GM23338 (cell line): ENCODE data around the gene ZDHHC8. TPM values are rescaled to one million over a fixed set of nuclear protein-coding genes. Genes with fewer than 3 reads are reported as not detected.

Experiments used
- ATAC-seq: fragments of 200-7000 bp; cut with Tn5 transposase; 3 replicates; pipeline ENCODE4 v1.9.1; 2020
- DNase-seq: peaks from one replicate; pipeline ENCODE4 v3.0.0-alpha.2; 2015; ENCODE audit warnings: low spot score
- H2AFZ ChIP-seq: fragments of 200-600 bp; sonication (generic); 2 replicates; pipeline ENCODE4 v1.8.0; 2016; ENCODE audit warnings: antibody characterized with exemption, mild to moderate bottlenecking, moderate library complexity
- H3F3A ChIP-seq: fragments of 200-600 bp; sonication (generic); replicated peaks from 2 replicates; pipeline ENCODE4 v1.8.0; 2017; ENCODE audit warnings: antibody characterized with exemption, mixed run types, low read depth
- H3K27ac ChIP-seq: fragments of 200-600 bp; sonication (generic); 2 replicates; pipeline ENCODE4 v1.6.1; 2016; ENCODE audit warnings: low read depth
- H3K27me3 ChIP-seq: fragments of 200-600 bp; sonication (generic); 2 replicates; pipeline ENCODE4 v1.8.0; 2016; ENCODE audit warnings: mild to moderate bottlenecking, mixed run types, moderate library complexity; ENCODE audit not compliant: insufficient read depth
- H3K36me3 ChIP-seq: fragments of 200-600 bp; sonication (generic); 2 replicates; pipeline ENCODE4 v1.8.0; 2016; ENCODE audit warnings: mild to moderate bottlenecking; ENCODE audit not compliant: insufficient read depth
- H3K4me1 ChIP-seq: fragments of 200-600 bp; sonication (generic); 2 replicates; pipeline ENCODE4 v1.8.0; 2016; ENCODE audit warnings: mild to moderate bottlenecking, moderate library complexity; ENCODE audit not compliant: insufficient read depth
- H3K4me2 ChIP-seq: fragments of 200-600 bp; sonication (generic); 2 replicates; pipeline ENCODE4 v1.7.1; 2017; ENCODE audit warnings: mixed run types
- H3K4me3 ChIP-seq: fragments of 200-600 bp; sonication (generic); 2 replicates; pipeline ENCODE4 v1.6.1; 2016; ENCODE audit warnings: mixed run types
- H3K79me2 ChIP-seq: fragments of 200-600 bp; sonication (generic); replicated peaks from 2 replicates; pipeline ENCODE4 v1.8.0; 2017; ENCODE audit warnings: mild to moderate bottlenecking; ENCODE audit not compliant: insufficient read depth
- H3K9me2 ChIP-seq: fragments of 200-600 bp; sonication (generic); 2 replicates; pipeline ENCODE4 v1.8.0; 2017; ENCODE audit not compliant: insufficient read depth
- H4K20me1 ChIP-seq: fragments of 200-600 bp; sonication (generic); replicated peaks from 2 replicates; pipeline ENCODE4 v1.8.0; 2017; ENCODE audit warnings: mild to moderate bottlenecking; ENCODE audit not compliant: insufficient read depth
- H3K27ac Mint-ChIP-seq: 2 replicates; pipeline ENCODE4 v1.8.0; 2020; ENCODE audit warnings: inconsistent platforms, mild to moderate bottlenecking, moderate library complexity, mixed read lengths
- H3K27me3 Mint-ChIP-seq: 3 replicates; pipeline ENCODE4 v1.8.0; 2022; ENCODE audit warnings: low read depth, mild to moderate bottlenecking, moderate library complexity, mixed read lengths, inconsistent platforms; ENCODE audit not compliant: insufficient read depth, poor library complexity
- H3K36me3 Mint-ChIP-seq: 3 replicates; pipeline ENCODE4 v1.8.0; 2021; ENCODE audit warnings: low read depth, mild to moderate bottlenecking, inconsistent platforms, moderate library complexity, mixed read lengths
- H3K4me1 Mint-ChIP-seq: 3 replicates; pipeline ENCODE4 v1.8.0; 2020; ENCODE audit warnings: mild to moderate bottlenecking, inconsistent platforms, mixed read lengths
- H3K4me3 Mint-ChIP-seq: 3 replicates; pipeline ENCODE4 v1.8.0; 2021; ENCODE audit warnings: moderate library complexity, mild to moderate bottlenecking, inconsistent platforms, mixed read lengths
- H3K9me3 Mint-ChIP-seq: 3 replicates; pipeline ENCODE4 v1.8.0; 2020; ENCODE audit warnings: moderate library complexity, mild to moderate bottlenecking, inconsistent platforms, mixed read lengths
- CREB1 ChIP-seq: fragments of 250-450 bp; sonication (Bioruptor Pico); IDR thresholded peaks from 2 replicates; pipeline ENCODE4 v1.5.0; 2020; ENCODE audit warnings: low read depth, mild to moderate bottlenecking, moderate library complexity
- CTCF ChIP-seq, 2 experiments: fragments of 200-600 bp in 1 of 2; sonication (generic) in 1 of 2; conservative IDR thresholded peaks; 2 replicates each; pipeline versions ENCODE4 v1.5.1 to v1.6.1; 2016 to 2017; ENCODE audit warnings: antibody characterized with exemption in 2 of 2, low read depth in 2 of 2, mild to moderate bottlenecking in 2 of 2, moderate library complexity in 1 of 2
- JUNB ChIP-seq: IDR thresholded peaks from one replicate; pipeline ENCODE4 v1.6.1; 2016; ENCODE audit warnings: antibody characterized with exemption; ENCODE audit not compliant: unreplicated experiment
- POLR2AphosphoS5 ChIP-seq: IDR thresholded peaks from 2 replicates; pipeline ENCODE4 v1.6.1; 2016; ENCODE audit warnings: antibody characterized with exemption, low read depth
- ZNF114 ChIP-seq: fragments of 250-450 bp; sonication (Bioruptor Pico); IDR thresholded peaks from 2 replicates; pipeline ENCODE4 v1.5.0; 2020; ENCODE audit warnings: mild to moderate bottlenecking, moderate library complexity
- ZNF462 ChIP-seq: fragments of 250-450 bp; sonication (Bioruptor Pico); IDR thresholded peaks from 2 replicates; pipeline ENCODE4 v1.5.0; 2020; ENCODE audit warnings: mild to moderate bottlenecking, moderate library complexity
- polyA plus RNA-seq: library from polyadenylated mRNA; unstranded; fragments of >200 nt; fragmentation: Nextera tagmentation; extraction: Ambion mirVana; gene quantifications from 2 replicates; pipeline ENCODE4 v1.2.1, GENCODE V29; 2016
- total RNA-seq: library from RNA; depleted of rRNA; stranded (reverse); fragments of >200 nt; shearing (Covaris generic); gene quantifications from 2 replicates; pipeline ENCODE4 v1.2.3, GENCODE V29; 2014

The ZDHHC8 gene
- total and polyA plus RNA-seq, 2 experiments from 2014 or later: 13.7 to 47.6 TPM

GRCh38 chr22:20111045-20111688 is 20.4 kb upstream of the ZDHHC8 start:
- DNase-seq (peak; percentile 78), ATAC-seq (peak; percentile 51)
- no peak overlapping the region for H3K4me2 ChIP-seq
- peaks cover 28% of the 10 kb centered on the region for H3F3A ChIP-seq
- H2AFZ ChIP-seq: no peak overlapping the region
- no peaks in the 10 kb centered on the region for H3K9me3 Mint-ChIP-seq
- peaks cover 15% of the 10 kb centered on the region for H4K20me1 ChIP-seq
- H3K79me2 ChIP-seq: peaks cover 9% of the 10 kb centered on the region; the same call in 1 of the 2 replicates
- TF ChIP-seq JUNB (no peak), CTCF (conservative IDR thresholded peaks at IDR 0.05; ENCODE audit: low read depth in 2 of 2) (peak; percentile 53 to 61), POLR2AphosphoS5 (peak; percentile 31; the same call in 1 of the 2 replicates)
- H3K27me3 Mint-ChIP-seq: peaks cover 44% of the 10 kb centered on the region
- peak overlapping the region; percentile 83 for H3K27ac ChIP-seq
- peaks cover 6% of the 10 kb centered on the region; the same call in 1 of the 2 replicates for H3K4me1 ChIP-seq
- H3K27me3 ChIP-seq: no peaks in the 10 kb centered on the region
- no peak overlapping the region for H3K4me3 Mint-ChIP-seq
- H3K9me2 ChIP-seq: no peaks in the 10 kb centered on the region
- no peak overlapping the region for H3K4me3 ChIP-seq
- peak overlapping the region; percentile 82; the same call in 1 of the 2 replicates for H3K27ac Mint-ChIP-seq
- peaks cover 16% of the 10 kb centered on the region for H3K36me3 ChIP-seq
- peaks cover 68% of the 10 kb centered on the region for H3K36me3 Mint-ChIP-seq
- peaks cover 3% of the 10 kb centered on the region for H3K4me1 Mint-ChIP-seq

GRCh38 chr22:20111689-20112622 is 19.6 kb upstream of the ZDHHC8 start:
- H3K4me1 Mint-ChIP-seq: peaks cover 3% of the 10 kb centered on the region
- Histone ChIP-seq H3K36me3 (peaks cover 16% of the 10 kb centered on the region), H2AFZ (no peak overlapping the region), H3K4me3 (no peak overlapping the region), H3K4me1 (peaks cover 6% of the 10 kb centered on the region; the same call in 1 of the 2 replicates), H3K27me3 (no peaks in the 10 kb centered on the region), H3F3A (peaks cover 28% of the 10 kb centered on the region), H3K79me2 (peaks cover 15% of the 10 kb centered on the region; the same call in 1 of the 2 replicates), H3K27ac (no peak overlapping the region), H3K9me2 (no peaks in the 10 kb centered on the region), H4K20me1 (peaks cover 12% of the 10 kb centered on the region), H3K4me2 (no peak overlapping the region)
- H3K9me3 Mint-ChIP-seq: no peaks in the 10 kb centered on the region
- DNase-seq: no peak
- H3K27ac Mint-ChIP-seq: no peak overlapping the region
- H3K36me3 Mint-ChIP-seq: peaks cover 61% of the 10 kb centered on the region
- no peak overlapping the region for H3K4me3 Mint-ChIP-seq
- peak; percentile 20; the same call in 1 of the 2 replicates for TF ChIP-seq POLR2AphosphoS5
- no peak for TF ChIP-seq CREB1 (CRISPR knock-in tag)
- no peak for TF ChIP-seq ZNF114 (CRISPR knock-in tag)
- TF ChIP-seq ZNF462 (CRISPR knock-in tag): no peak
- TF ChIP-seq CTCF (conservative IDR thresholded peaks at IDR 0.05; ENCODE audit: low read depth in 2 of 2): no peak
- H3K27me3 Mint-ChIP-seq: peaks cover 40% of the 10 kb centered on the region
- ATAC-seq: no peak
